Natural killer cell treated with Interleukin-12 subunit alpha and Interleukin-12 subunit beta and Interleukin-15 and Interleukin-18, amount 100 ng/mL, for 72 hours (primary cell): ENCODE measurements around the gene ROR1. TPM values are rescaled to one million over a fixed set of nuclear protein-coding genes. Genes with fewer than 3 reads are reported as not detected.

Experiments
- ATAC-seq, 2 donors: fragments of 150-1000 bp; cut with Tn5 transposase in 1 of 2; sonication (Bioruptor Pico), chemical (Tn5 transposase) in 1 of 2; 2 replicates each; pipeline ENCODE4 v1.10.0; 2021
- DNase-seq: peaks from one replicate; pipeline ENCODE4 v3.0.0; 2022; ENCODE audit warnings: low spot score
- H3K27ac Mint-ChIP-seq, 2 donors: 1 replicate in 1 of 2; 2 replicates in 1 of 2; pipeline ENCODE4 v1.8.0; 2022; ENCODE audit warnings: mixed read lengths in 2 of 2, mild to moderate bottlenecking in 1 of 2, moderate library complexity in 1 of 2
- H3K27me3 Mint-ChIP-seq, 2 donors: 1 replicate in 1 of 2; 2 replicates in 1 of 2; pipeline ENCODE4 v1.8.0; 2022; ENCODE audit warnings: mixed read lengths in 2 of 2
- H3K36me3 Mint-ChIP-seq: one replicate; pipeline ENCODE4 v1.8.0; 2022; ENCODE audit warnings: mixed read lengths
- H3K4me1 Mint-ChIP-seq, 2 donors: 1 replicate in 1 of 2; 2 replicates in 1 of 2; pipeline ENCODE4 v1.8.0; 2022; ENCODE audit warnings: low read depth in 2 of 2, mixed read lengths in 2 of 2, mild to moderate bottlenecking in 1 of 2
- H3K4me3 Mint-ChIP-seq: one replicate; pipeline ENCODE4 v1.8.0; 2022; ENCODE audit warnings: mixed read lengths
- H3K9me3 Mint-ChIP-seq: 2 replicates; pipeline ENCODE4 v1.8.0; 2022; ENCODE audit warnings: mixed read lengths
- total RNA-seq, 2 donors: library from RNA; stranded (reverse); gene quantifications; one replicate each; pipeline ENCODE4 v1.2.3, GENCODE V29; 2022

Gene ROR1
- total RNA-seq, 2 donors from 2014 or later: 0.38 TPM; not detected in 1

GRCh38 chr1:63935553-63935952 is 161.7 kb downstream of the ROR1 start:
- ATAC-seq: no peak
- DNase-seq: no peak
- no peak overlapping the region for H3K27ac Mint-ChIP-seq

GRCh38 chr1:63936276-63936675 is 162.5 kb downstream of the ROR1 start:
- Mint-ChIP-seq H3K4me1 (no peaks in the 10 kb centered on the region), H3K36me3 (no peaks in the 10 kb centered on the region), H3K9me3 (no peaks in the 10 kb centered on the region), H3K27ac (no peak overlapping the region), H3K4me3 (no peak overlapping the region), H3K27me3 (peaks cover 5 to 10% of the 10 kb centered on the region in 2 donors)
- DNase-seq: no peak
- no peak for ATAC-seq

More at GRCh38 chr1:63935553-63935952, 161.7 kb downstream of the ROR1 start:
- Mint-ChIP-seq H3K9me3 (no peaks in the 10 kb centered on the region), H3K4me1 (no peaks in the 10 kb centered on the region), H3K27me3 (peaks cover 5 to 7% of the 10 kb centered on the region in 2 donors), H3K36me3 (no peaks in the 10 kb centered on the region), H3K4me3 (no peak overlapping the region)

GRCh38 chr1:63936801-63937200 is 163.0 kb downstream of the ROR1 start:
- Mint-ChIP-seq H3K36me3 (no peaks in the 10 kb centered on the region), H3K4me1 (no peaks in the 10 kb centered on the region), H3K27ac (no peak overlapping the region), H3K9me3 (no peaks in the 10 kb centered on the region), H3K4me3 (no peak overlapping the region), H3K27me3 (peaks cover 5 to 15% of the 10 kb centered on the region in 2 donors)
- DNase-seq (no peak), ATAC-seq (no peak)

- ATAC-seq (no peak), DNase-seq (no peak)
- H3K27me3 Mint-ChIP-seq: peaks cover 5 to 22% of the 10 kb centered on the region in 2 donors
- H3K9me3 Mint-ChIP-seq: no peaks in the 10 kb centered on the region
- H3K4me1 Mint-ChIP-seq: no peaks in the 10 kb centered on the region
- no peak overlapping the region for H3K4me3 Mint-ChIP-seq
- H3K36me3 Mint-ChIP-seq: no peaks in the 10 kb centered on the region
- H3K27ac Mint-ChIP-seq: no peak overlapping the region
Measured at GRCh38 chr1:63937461-63938022, 163.7 kb downstream of the ROR1 start.

- Mint-ChIP-seq H3K27me3 (peaks cover 5 to 23% of the 10 kb centered on the region in 2 donors), H3K9me3 (no peaks in the 10 kb centered on the region), H3K4me1 (no peaks in the 10 kb centered on the region), H3K27ac (no peak overlapping the region), H3K36me3 (no peaks in the 10 kb centered on the region), H3K4me3 (no peak overlapping the region)
- DNase-seq: no peak
- no peak for ATAC-seq
Measured at GRCh38 chr1:63940440-63940839, 166.6 kb downstream of the ROR1 start.

GRCh38 chr1:63943393-63943792 is 169.6 kb downstream of the ROR1 start:
- Mint-ChIP-seq H3K9me3 (no peaks in the 10 kb centered on the region), H3K36me3 (no peaks in the 10 kb centered on the region), H3K27ac (no peak overlapping the region), H3K4me3 (no peak overlapping the region), H3K4me1 (no peaks in the 10 kb centered on the region), H3K27me3 (peaks cover 5 to 23% of the 10 kb centered on the region in 2 donors)
- ATAC-seq (no peak), DNase-seq (no peak)

GRCh38 chr1:63945943-63946342 is 172.1 kb downstream of the ROR1 start:
- no peaks in the 10 kb centered on the region for H3K36me3 Mint-ChIP-seq
- H3K27ac Mint-ChIP-seq: no peak overlapping the region
- no peak for ATAC-seq
- no peaks in the 10 kb centered on the region for H3K4me1 Mint-ChIP-seq
- H3K9me3 Mint-ChIP-seq: no peaks in the 10 kb centered on the region
- peaks cover 0 to 15% of the 10 kb centered on the region in 2 donors for H3K27me3 Mint-ChIP-seq
- no peak overlapping the region for H3K4me3 Mint-ChIP-seq
- DNase-seq: no peak

- DNase-seq (no peak), ATAC-seq (no peak)
- Mint-ChIP-seq H3K4me3 (no peak overlapping the region), H3K27me3 (peaks cover 2 to 10% of the 10 kb centered on the region in 2 donors), H3K36me3 (no peaks in the 10 kb centered on the region), H3K27ac (no peak overlapping the region), H3K4me1 (no peaks in the 10 kb centered on the region), H3K9me3 (no peaks in the 10 kb centered on the region)
Measured at GRCh38 chr1:63946866-63947491, 173.2 kb downstream of the ROR1 start.

GRCh38 chr1:63947904-63948303 is 174.1 kb downstream of the ROR1 start:
- Mint-ChIP-seq H3K36me3 (no peaks in the 10 kb centered on the region), H3K27me3 (peaks cover 4 to 8% of the 10 kb centered on the region in 2 donors), H3K27ac (no peak overlapping the region), H3K4me3 (no peak overlapping the region), H3K4me1 (no peaks in the 10 kb centered on the region), H3K9me3 (no peaks in the 10 kb centered on the region)
- ATAC-seq (no peak), DNase-seq (no peak)

GRCh38 chr1:63950023-63950422 is 176.2 kb downstream of the ROR1 start:
- Mint-ChIP-seq H3K9me3 (peaks cover 9% of the 10 kb centered on the region), H3K4me3 (no peak overlapping the region), H3K27ac (no peak overlapping the region), H3K36me3 (peaks cover 4% of the 10 kb centered on the region), H3K27me3 (peaks cover 8 to 11% of the 10 kb centered on the region in 2 donors), H3K4me1 (no peaks in the 10 kb centered on the region)
- no peak for DNase-seq
- no peak for ATAC-seq

- Mint-ChIP-seq H3K36me3 (peaks cover 4% of the 10 kb centered on the region), H3K27me3 (peaks cover 8 to 14% of the 10 kb centered on the region in 2 donors), H3K4me1 (no peaks in the 10 kb centered on the region), H3K9me3 (peaks cover 9% of the 10 kb centered on the region), H3K4me3 (no peak overlapping the region), H3K27ac (no peak overlapping the region)
- DNase-seq (no peak), ATAC-seq (no peak)
Measured at GRCh38 chr1:63951059-63951946, 177.5 kb downstream of the ROR1 start.

GRCh38 chr1:63954187-63954586 is 180.4 kb downstream of the ROR1 start:
- no peak for DNase-seq
- H3K27me3 Mint-ChIP-seq: peaks cover 8 to 17% of the 10 kb centered on the region in 2 donors
- ATAC-seq: no peak
- H3K4me1 Mint-ChIP-seq: no peaks in the 10 kb centered on the region
- H3K9me3 Mint-ChIP-seq: peaks cover 9% of the 10 kb centered on the region
- H3K36me3 Mint-ChIP-seq: peaks cover 4% of the 10 kb centered on the region
- H3K27ac Mint-ChIP-seq: no peak overlapping the region
- no peak overlapping the region for H3K4me3 Mint-ChIP-seq

GRCh38 chr1:63955370-63956145 is 181.7 kb downstream of the ROR1 start:
- no peak overlapping the region for H3K4me3 Mint-ChIP-seq
- peaks cover 4% of the 10 kb centered on the region for H3K36me3 Mint-ChIP-seq
- H3K27ac Mint-ChIP-seq: no peak overlapping the region
- H3K27me3 Mint-ChIP-seq: peaks cover 15 to 21% of the 10 kb centered on the region in 2 donors
- no peaks in the 10 kb centered on the region for H3K4me1 Mint-ChIP-seq
- ATAC-seq: no peak
- peaks cover 9% of the 10 kb centered on the region for H3K9me3 Mint-ChIP-seq
- DNase-seq: no peak
